ENCODE data around the gene EIF2AK2. TPM values are rescaled to one million over a fixed set of nuclear protein-coding genes. Genes with fewer than 3 reads are reported as not detected.

EIF2AK2 gene
- total and polyA plus RNA-seq, 5 donors from 2014 or later, result 20.5 to 40.9 (median 23.2) TPM

DNA sequence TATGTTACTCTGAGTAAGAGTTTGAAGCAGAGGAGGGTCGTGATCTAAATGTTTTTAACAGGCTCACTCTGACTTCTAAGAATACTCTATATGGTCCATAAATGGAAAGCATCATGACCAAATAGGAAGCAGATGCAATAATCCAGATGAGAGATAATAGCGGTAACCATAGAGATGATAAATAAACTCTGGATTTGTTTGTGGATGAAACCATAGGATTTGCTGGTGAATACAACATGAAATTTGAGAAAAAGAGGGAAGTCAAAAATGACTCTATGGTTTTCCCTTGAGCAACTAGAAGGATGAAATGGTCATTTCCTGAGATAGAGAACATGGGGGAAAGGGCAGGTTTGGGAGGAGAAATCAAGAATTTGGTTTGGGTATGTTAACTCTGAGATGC, 76.5 kb downstream of the EIF2AK2 start:
- peaks cover 42% of the 10 kb centered on the region for H3K36me3 Mint-ChIP-seq
- Histone ChIP-seq H3K27ac (ENCODE audit: insufficient read depth, low read length, poor library complexity, severe bottlenecking) (peak overlapping the region; percentile 60), H3K4me1 (ENCODE audit: control insufficient read depth, insufficient read depth, low read length, poor library complexity, severe bottlenecking) (peaks cover 58% of the 10 kb centered on the region), H3K36me3 (ENCODE audit: control insufficient read depth, insufficient read depth, low read length) (peaks cover 42% of the 10 kb centered on the region), H3K4me3 (ENCODE audit: low read depth, low read length) (peak overlapping the region; percentile 84), H3K27me3 (ENCODE audit: control insufficient read depth, insufficient read depth, low read length) (no peaks in the 10 kb centered on the region), H3K9me3 (ENCODE audit: control insufficient read depth in 2 of 2, low read length in 2 of 2) (no peaks in the 10 kb centered on the region)
- H3K27me3 Mint-ChIP-seq, result no peaks in the 10 kb centered on the region
- peaks cover 44 to 57% (median 53%) of the 10 kb centered on the region in 4 donors for H3K4me1 Mint-ChIP-seq
- ATAC-seq (ENCODE audit: low read depth in 2 of 2) (no peak), DNase-seq (no peak)
- no peaks in the 10 kb centered on the region for H3K9me3 Mint-ChIP-seq
- peak overlapping the region; percentile 72 to 86 (median 78) for H3K27ac Mint-ChIP-seq
- H3K4me3 Mint-ChIP-seq, result peak overlapping the region in 3 of 4 donors; percentile 80 to 93 (median 82)

DNA sequence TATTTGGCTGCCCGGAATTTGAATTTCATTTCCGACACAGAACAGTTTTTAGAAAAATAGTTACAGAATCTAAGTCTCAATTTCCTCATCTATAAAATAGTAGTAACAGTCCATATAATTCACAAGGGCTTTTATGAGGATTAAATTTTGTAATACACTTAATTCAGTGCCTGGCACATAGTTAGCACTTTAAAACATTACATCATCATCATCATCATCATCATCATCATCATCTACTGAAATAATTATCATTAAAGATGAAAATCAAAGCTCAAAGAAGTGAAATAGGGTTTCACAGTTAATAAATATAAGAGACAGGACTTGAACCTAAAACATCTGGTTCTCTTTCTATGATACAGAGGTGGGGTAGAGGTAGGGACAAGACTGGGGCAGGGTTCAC, 85.8 kb downstream of the EIF2AK2 start:
- Histone ChIP-seq H3K27ac (ENCODE audit: insufficient read depth, low read length, poor library complexity, severe bottlenecking) (no peak overlapping the region), H3K4me1 (ENCODE audit: control insufficient read depth, insufficient read depth, low read length, poor library complexity, severe bottlenecking) (peaks cover 5% of the 10 kb centered on the region), H3K36me3 (ENCODE audit: control insufficient read depth, insufficient read depth, low read length) (peaks cover 89% of the 10 kb centered on the region), H3K27me3 (ENCODE audit: control insufficient read depth, insufficient read depth, low read length) (no peaks in the 10 kb centered on the region), H3K9me3 (ENCODE audit: control insufficient read depth in 2 of 2, low read length in 2 of 2) (no peaks in the 10 kb centered on the region), H3K4me3 (ENCODE audit: low read depth, low read length) (no peak overlapping the region)
- ATAC-seq (ENCODE audit: low read depth in 2 of 2), result no peak
- H3K27ac Mint-ChIP-seq, result no peak overlapping the region
- no peaks in the 10 kb centered on the region for H3K27me3 Mint-ChIP-seq
- H3K4me1 Mint-ChIP-seq, result peaks cover 16 to 32% (median 24%) of the 10 kb centered on the region in 4 donors
- H3K4me3 Mint-ChIP-seq, result no peak overlapping the region
- DNase-seq, result no peak
- no peaks in the 10 kb centered on the region for H3K9me3 Mint-ChIP-seq
- H3K36me3 Mint-ChIP-seq, result peaks cover 49% of the 10 kb centered on the region

DNA sequence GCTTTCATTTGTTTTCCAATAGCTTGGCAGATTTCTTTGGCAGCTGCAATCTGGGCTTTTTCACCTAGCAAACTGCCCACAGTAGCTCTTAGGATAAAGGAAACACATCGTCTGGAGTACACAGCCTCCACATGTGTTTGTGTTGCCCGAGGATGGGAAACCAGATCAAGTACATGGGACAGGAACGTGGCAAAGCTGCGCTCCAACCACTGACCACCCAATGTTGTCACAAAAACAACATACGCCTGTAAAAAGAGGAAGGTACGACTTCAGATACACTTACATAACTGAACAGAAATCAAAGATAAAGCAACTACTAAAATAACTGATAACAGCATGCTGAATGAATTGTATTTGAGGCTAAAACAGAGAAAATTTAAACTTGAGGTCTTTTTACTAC, 88.1 kb downstream of the EIF2AK2 start:
- ATAC-seq (ENCODE audit: low read depth in 2 of 2) (no peak), DNase-seq (no peak)
- no peak overlapping the region for H3K4me3 Mint-ChIP-seq
- Histone ChIP-seq H3K27ac (ENCODE audit: insufficient read depth, low read length, poor library complexity, severe bottlenecking) (no peak overlapping the region), H3K4me1 (ENCODE audit: control insufficient read depth, insufficient read depth, low read length, poor library complexity, severe bottlenecking) (no peaks in the 10 kb centered on the region), H3K4me3 (ENCODE audit: low read depth, low read length) (no peak overlapping the region), H3K9me3 (ENCODE audit: control insufficient read depth in 2 of 2, low read length in 2 of 2) (no peaks in the 10 kb centered on the region), H3K36me3 (ENCODE audit: control insufficient read depth, insufficient read depth, low read length) (peaks cover 94% of the 10 kb centered on the region), H3K27me3 (ENCODE audit: control insufficient read depth, insufficient read depth, low read length) (no peaks in the 10 kb centered on the region)
- H3K27ac Mint-ChIP-seq, result peak overlapping the region in 1 of 3 donors; percentile 36
- no peaks in the 10 kb centered on the region for H3K27me3 Mint-ChIP-seq
- peaks cover 9 to 19% (median 16%) of the 10 kb centered on the region in 4 donors for H3K4me1 Mint-ChIP-seq
- H3K9me3 Mint-ChIP-seq, result no peaks in the 10 kb centered on the region
- H3K36me3 Mint-ChIP-seq, result peaks cover 42% of the 10 kb centered on the region

DNA sequence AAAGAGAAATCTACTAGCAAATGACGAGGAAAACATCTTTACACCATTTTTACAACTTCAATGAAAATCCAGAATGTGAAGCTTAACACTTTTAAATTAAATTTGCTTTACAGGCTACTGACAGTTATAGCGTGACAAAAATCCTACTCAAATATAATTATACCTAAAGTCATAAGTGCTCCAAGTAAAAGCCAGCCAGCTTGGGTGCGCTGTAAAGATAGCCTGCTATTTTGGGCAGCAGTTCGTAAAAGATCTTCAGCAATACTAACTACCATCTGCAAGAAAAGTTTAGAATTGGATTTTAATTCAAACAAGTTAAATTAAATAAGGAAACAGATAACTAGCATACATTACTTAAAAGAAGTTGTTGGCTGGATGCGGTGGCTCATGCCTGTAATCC, 95.0 kb downstream of the EIF2AK2 start:
- Mint-ChIP-seq H3K4me3 (no peak overlapping the region), H3K27me3 (no peaks in the 10 kb centered on the region), H3K9me3 (no peaks in the 10 kb centered on the region), H3K36me3 (peaks cover 47% of the 10 kb centered on the region), H3K27ac (no peak overlapping the region), H3K4me1 (peaks cover 0 to 8% (median 3%) of the 10 kb centered on the region in 4 donors)
- no peaks in the 10 kb centered on the region for H3K4me1 ChIP-seq (ENCODE audit: control insufficient read depth, insufficient read depth, low read length, poor library complexity, severe bottlenecking)
- H3K4me3 ChIP-seq (ENCODE audit: low read depth, low read length), result no peak overlapping the region
- ATAC-seq (ENCODE audit: low read depth in 2 of 2) (no peak), DNase-seq (no peak)
- no peak overlapping the region for H3K27ac ChIP-seq (ENCODE audit: insufficient read depth, low read length, poor library complexity, severe bottlenecking)
- no peaks in the 10 kb centered on the region for H3K9me3 ChIP-seq (ENCODE audit: control insufficient read depth in 2 of 2, low read length in 2 of 2)
- no peaks in the 10 kb centered on the region for H3K27me3 ChIP-seq (ENCODE audit: control insufficient read depth, insufficient read depth, low read length)
- peaks cover 90% of the 10 kb centered on the region for H3K36me3 ChIP-seq (ENCODE audit: control insufficient read depth, insufficient read depth, low read length)

DNA sequence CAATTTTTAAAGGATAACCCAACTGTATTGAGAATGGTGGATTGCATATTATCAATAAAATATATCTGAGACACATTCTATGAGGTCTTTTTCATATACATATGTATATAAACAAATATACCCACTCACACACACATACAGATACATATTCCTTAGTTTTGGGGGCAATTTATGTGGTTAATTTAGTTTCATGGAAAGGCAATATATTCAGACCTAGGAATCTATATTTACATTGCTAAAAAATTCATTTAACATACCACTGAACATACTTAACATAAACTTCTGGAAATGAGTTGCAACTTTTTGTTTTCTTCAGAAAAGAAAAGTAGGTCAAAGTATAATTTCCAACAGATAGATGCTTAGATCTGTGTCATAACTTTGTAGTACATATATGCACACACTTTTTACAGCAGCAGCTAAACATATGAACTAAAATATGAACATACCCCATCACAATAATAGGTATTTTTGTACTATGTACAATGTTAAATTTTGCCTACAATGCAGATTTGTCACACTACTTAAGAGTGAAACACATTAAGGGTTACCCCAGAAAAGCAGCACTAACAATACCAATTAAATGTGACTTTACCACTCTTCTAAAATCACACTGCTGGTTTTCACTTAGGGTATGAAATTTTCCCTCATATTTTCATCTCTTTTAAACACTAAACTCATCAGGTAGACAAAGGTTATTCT, 95.6 kb downstream of the EIF2AK2 start:
- DNase-seq, result no peak
- no peaks in the 10 kb centered on the region for H3K27me3 ChIP-seq (ENCODE audit: control insufficient read depth, insufficient read depth, low read length)
- peaks cover 91% of the 10 kb centered on the region for H3K36me3 ChIP-seq (ENCODE audit: control insufficient read depth, insufficient read depth, low read length)
- no peak overlapping the region for H3K27ac ChIP-seq (ENCODE audit: insufficient read depth, low read length, poor library complexity, severe bottlenecking)
- H3K4me3 ChIP-seq (ENCODE audit: low read depth, low read length), result no peak overlapping the region
- Mint-ChIP-seq H3K4me1 (peaks cover 0 to 11% (median 2%) of the 10 kb centered on the region in 4 donors), H3K27me3 (no peaks in the 10 kb centered on the region), H3K36me3 (peaks cover 48% of the 10 kb centered on the region), H3K4me3 (no peak overlapping the region), H3K27ac (no peak overlapping the region), H3K9me3 (no peaks in the 10 kb centered on the region)
- ATAC-seq (ENCODE audit: low read depth in 2 of 2), result no peak
- no peaks in the 10 kb centered on the region for H3K4me1 ChIP-seq (ENCODE audit: control insufficient read depth, insufficient read depth, low read length, poor library complexity, severe bottlenecking)
- no peaks in the 10 kb centered on the region for H3K9me3 ChIP-seq (ENCODE audit: control insufficient read depth in 2 of 2, low read length in 2 of 2)

DNA sequence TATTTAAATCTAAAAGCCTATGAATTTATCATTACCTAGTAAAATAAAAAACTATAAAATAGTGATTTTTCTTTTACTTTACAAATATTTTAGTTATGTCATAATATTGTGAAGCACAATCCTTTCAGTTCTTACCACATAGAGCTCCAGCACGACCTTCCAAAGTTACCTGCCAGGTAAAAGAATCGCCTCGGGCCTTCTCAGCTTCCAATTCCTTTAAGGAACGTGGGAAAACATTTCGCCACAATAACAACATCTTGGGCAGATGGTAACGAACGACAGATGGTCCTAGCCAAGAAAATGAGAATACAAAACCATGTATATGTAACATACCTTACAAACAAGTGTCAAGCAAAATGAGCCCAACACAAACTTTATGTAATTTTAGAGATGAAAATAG, 96.3 kb downstream of the EIF2AK2 start:
- Mint-ChIP-seq H3K36me3 (peaks cover 47% of the 10 kb centered on the region), H3K4me3 (no peak overlapping the region), H3K27me3 (no peaks in the 10 kb centered on the region), H3K27ac (no peak overlapping the region), H3K4me1 (peaks cover 0 to 12% (median 2%) of the 10 kb centered on the region in 4 donors), H3K9me3 (no peaks in the 10 kb centered on the region)
- H3K36me3 ChIP-seq (ENCODE audit: control insufficient read depth, insufficient read depth, low read length), result peaks cover 91% of the 10 kb centered on the region
- no peaks in the 10 kb centered on the region for H3K27me3 ChIP-seq (ENCODE audit: control insufficient read depth, insufficient read depth, low read length)
- no peaks in the 10 kb centered on the region for H3K9me3 ChIP-seq (ENCODE audit: control insufficient read depth in 2 of 2, low read length in 2 of 2)
- H3K4me3 ChIP-seq (ENCODE audit: low read depth, low read length), result no peak overlapping the region
- ATAC-seq (ENCODE audit: low read depth in 2 of 2) (no peak), DNase-seq (no peak)
- H3K4me1 ChIP-seq (ENCODE audit: control insufficient read depth, insufficient read depth, low read length, poor library complexity, severe bottlenecking), result no peaks in the 10 kb centered on the region
- H3K27ac ChIP-seq (ENCODE audit: insufficient read depth, low read length, poor library complexity, severe bottlenecking), result no peak overlapping the region

DNA sequence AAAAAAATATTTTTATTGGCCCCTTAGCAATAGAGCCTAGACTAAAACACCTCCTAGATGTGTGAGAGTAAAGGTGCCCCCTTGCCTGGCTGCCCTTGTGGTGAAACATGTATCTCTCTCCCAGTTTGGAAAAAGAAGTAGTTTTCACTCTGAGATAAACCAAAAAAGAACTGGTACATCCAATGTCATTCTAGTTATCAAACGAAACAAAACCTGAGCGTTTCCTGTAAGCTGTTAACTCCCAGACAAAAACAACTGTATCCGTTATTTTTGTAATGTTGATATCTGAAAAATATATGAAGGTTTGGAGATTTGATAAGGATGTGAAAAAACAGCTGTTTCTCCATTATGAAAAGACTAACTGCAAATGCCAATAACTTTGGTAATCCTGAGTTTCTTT, 96.9 kb downstream of the EIF2AK2 start:
- no peaks in the 10 kb centered on the region for H3K27me3 Mint-ChIP-seq
- H3K9me3 Mint-ChIP-seq, result no peaks in the 10 kb centered on the region
- H3K4me1 Mint-ChIP-seq, result peaks cover 0 to 12% (median 2%) of the 10 kb centered on the region in 4 donors
- H3K4me3 Mint-ChIP-seq, result no peak overlapping the region
- ATAC-seq (ENCODE audit: low read depth in 2 of 2), result no peak
- H3K27me3 ChIP-seq (ENCODE audit: control insufficient read depth, insufficient read depth, low read length), result no peaks in the 10 kb centered on the region
- peaks cover 49% of the 10 kb centered on the region for H3K36me3 Mint-ChIP-seq
- DNase-seq, result no peak
- no peak overlapping the region for H3K27ac ChIP-seq (ENCODE audit: insufficient read depth, low read length, poor library complexity, severe bottlenecking)
- H3K27ac Mint-ChIP-seq, result no peak overlapping the region
- no peak overlapping the region for H3K4me3 ChIP-seq (ENCODE audit: low read depth, low read length)
- peaks cover 91% of the 10 kb centered on the region for H3K36me3 ChIP-seq (ENCODE audit: control insufficient read depth, insufficient read depth, low read length)
- no peaks in the 10 kb centered on the region for H3K9me3 ChIP-seq (ENCODE audit: control insufficient read depth in 2 of 2, low read length in 2 of 2)
- no peaks in the 10 kb centered on the region for H3K4me1 ChIP-seq (ENCODE audit: control insufficient read depth, insufficient read depth, low read length, poor library complexity, severe bottlenecking)

Data from CD4-positive, CD25-positive, alpha-beta regulatory T cell (primary cell).